Ishikawa (cell line): Measurements from ENCODE around the gene MYCL.

ENCODE experiments used
- TAF1 ChIP-seq: IDR thresholded peaks from 2 replicates; pipeline ENCODE4 v1.6.1; 2012; ENCODE audit warnings: low read depth, mild to moderate bottlenecking
- TEAD4 ChIP-seq: IDR thresholded peaks from 2 replicates; pipeline ENCODE4 v1.6.1; 2012

- TF ChIP-seq TEAD4 (no peak), TAF1 (no peak)
Measured at GRCh38 chr1:39907528-39908453, 6.1 kb upstream of the MYCL start.
